Choroid plexus epithelial cell (primary cell): ENCODE data around the gene MFSD2A.

ENCODE experiments used
- DNase-seq: peaks from one replicate; pipeline ENCODE4 v3.0.0-alpha.2; 2010; ENCODE audit warnings: low read depth
- H3K4me3 ChIP-seq: 2 replicates; pipeline ENCODE4 v1.5.1; 2011; ENCODE audit warnings: low read depth, mild to moderate bottlenecking, control low read depth, low read length, moderate library complexity
- CTCF ChIP-seq: conservative IDR thresholded peaks from 2 replicates; pipeline ENCODE4 v1.5.1; 2011; ENCODE audit warnings: low read depth, mild to moderate bottlenecking, control low read depth, inconsistent platforms, low read length, moderate library complexity

MFSD2A gene

GRCh38 chr1:39952359-39953110 lies 2.4 kb upstream of the MFSD2A start:
- no peak for DNase-seq
- TF ChIP-seq CTCF = no peak
- no peak overlapping the region for H3K4me3 ChIP-seq

GRCh38 chr1:39954324-39954869 lies 548 bp upstream of the MFSD2A start:
- no peak for TF ChIP-seq CTCF
- H3K4me3 ChIP-seq = peak overlapping the region; percentile 54
- DNase-seq = no peak

GRCh38 chr1:39955547-39956539 lies 898 bp downstream of the MFSD2A start:
- no peak for TF ChIP-seq CTCF
- H3K4me3 ChIP-seq = peak overlapping the region; percentile 54
- peak; percentile 52 for DNase-seq

GRCh38 chr1:39957299-39958015 lies 2.5 kb downstream of the MFSD2A start:
- DNase-seq = no peak
- no peak overlapping the region for H3K4me3 ChIP-seq
- TF ChIP-seq CTCF = no peak

GRCh38 chr1:39958403-39959200 lies 3.7 kb downstream of the MFSD2A start:
- H3K4me3 ChIP-seq = no peak overlapping the region
- no peak for TF ChIP-seq CTCF
- DNase-seq = no peak
